H9 (cell line): ENCODE data around the gene PGPEP1. TPM values are rescaled to one million over a fixed set of nuclear protein-coding genes. Genes with fewer than 3 reads are reported as not detected.

Experiments used
- DNase-seq: peaks from one replicate; pipeline ENCODE4 v3.0.0-alpha.2; 2017
- H2AFZ ChIP-seq: one replicate; pipeline ENCODE4 v1.6.1; 2013; ENCODE audit warnings: mild to moderate bottlenecking, low read length, control low read depth, moderate library complexity
- H2AK5ac ChIP-seq: 2 replicates; pipeline ENCODE4 v1.6.1; 2013; ENCODE audit warnings: low read length, control low read depth, mixed read lengths; ENCODE audit not compliant: insufficient read length
- H2BK120ac ChIP-seq: one replicate; pipeline ENCODE4 v1.6.1; 2013; ENCODE audit warnings: low read depth, mild to moderate bottlenecking, low read length, control low read depth, inconsistent platforms; ENCODE audit not compliant: poor library complexity, severe bottlenecking
- H2BK12ac ChIP-seq: 2 replicates; pipeline ENCODE4 v1.6.1; 2013; ENCODE audit warnings: low read length, control low read depth, mixed read lengths, low read depth; ENCODE audit not compliant: insufficient read length
- H2BK15ac ChIP-seq: 2 replicates; pipeline ENCODE4 v1.6.1; 2013; ENCODE audit warnings: low read depth, low read length, control low read depth
- H2BK20ac ChIP-seq: one replicate; pipeline ENCODE4 v1.6.1; 2013; ENCODE audit warnings: low read depth, mild to moderate bottlenecking, low read length, control low read depth, inconsistent platforms; ENCODE audit not compliant: poor library complexity, severe bottlenecking
- H2BK5ac ChIP-seq: 2 replicates; pipeline ENCODE4 v1.6.1; 2013; ENCODE audit warnings: low read length, control low read depth, mixed read lengths; ENCODE audit not compliant: insufficient read length
- H3K14ac ChIP-seq: 2 replicates; pipeline ENCODE4 v1.6.1; 2013; ENCODE audit warnings: low read length, control low read depth; ENCODE audit not compliant: insufficient read depth
- H3K18ac ChIP-seq: 2 replicates; pipeline ENCODE4 v1.6.1; 2013; ENCODE audit warnings: low read depth, mild to moderate bottlenecking, mixed read lengths, low read length, control low read depth; ENCODE audit not compliant: insufficient read length
- H3K23ac ChIP-seq: 2 replicates; pipeline ENCODE4 v1.6.1; 2013; ENCODE audit warnings: low read length, control low read depth, mixed read lengths, low read depth; ENCODE audit not compliant: insufficient read length
- H3K23me2 ChIP-seq: 2 replicates; pipeline ENCODE4 v1.6.1; 2013; ENCODE audit warnings: low read depth, mild to moderate bottlenecking, mixed read lengths, low read length, control low read depth; ENCODE audit not compliant: insufficient read length, poor library complexity, severe bottlenecking
- H3K27ac ChIP-seq: 2 replicates; pipeline ENCODE4 v1.5.1; 2013; ENCODE audit warnings: low read length, control low read depth, mixed read lengths, low read depth; ENCODE audit not compliant: insufficient read length
- H3K27me3 ChIP-seq: 2 replicates; pipeline ENCODE4 v1.6.1; 2013; ENCODE audit warnings: low read length, control low read depth, inconsistent platforms; ENCODE audit not compliant: insufficient read depth
- H3K4ac ChIP-seq: 2 replicates; pipeline ENCODE4 v1.6.1; 2013; ENCODE audit warnings: low read depth, mild to moderate bottlenecking, control low read depth, inconsistent platforms, low read length, moderate library complexity
- H3K4me1 ChIP-seq: 2 replicates; pipeline ENCODE4 v1.6.1; 2013; ENCODE audit warnings: low read length, control low read depth, inconsistent platforms; ENCODE audit not compliant: insufficient read depth
- H3K4me2 ChIP-seq: 2 replicates; pipeline ENCODE4 v1.6.1; 2013; ENCODE audit warnings: low read length, control low read depth, mixed read lengths; ENCODE audit not compliant: insufficient read length, insufficient read depth
- H3K56ac ChIP-seq: 2 replicates; pipeline ENCODE4 v1.6.1; 2013; ENCODE audit warnings: low read depth, mild to moderate bottlenecking, mixed read lengths, low read length, control low read depth; ENCODE audit not compliant: insufficient read length
- H3K79me1 ChIP-seq: 2 replicates; pipeline ENCODE4 v1.6.1; 2013; ENCODE audit warnings: low read depth, mild to moderate bottlenecking, moderate library complexity, low read length, control low read depth, inconsistent platforms; ENCODE audit not compliant: insufficient read depth, poor library complexity, severe bottlenecking
- H3K79me2 ChIP-seq: 2 replicates; pipeline ENCODE4 v1.6.1; 2013; ENCODE audit warnings: low read length, control low read depth, inconsistent platforms; ENCODE audit not compliant: insufficient read depth
- H3K9ac ChIP-seq: 2 replicates; pipeline ENCODE4 v1.6.1; 2013; ENCODE audit warnings: low read length, control low read depth, mixed read lengths; ENCODE audit not compliant: insufficient read length; ENCODE audit errors: extremely low read depth
- H3K9me3 ChIP-seq: one replicate; pipeline ENCODE4 v1.6.1; 2013; ENCODE audit warnings: low read depth, low read length, inconsistent platforms; ENCODE audit not compliant: control insufficient read depth
- H3T11ph ChIP-seq: one replicate; pipeline ENCODE4 v1.6.1; 2013; ENCODE audit warnings: mild to moderate bottlenecking, low read length, control low read depth, inconsistent platforms
- H4K20me1 ChIP-seq: one replicate; pipeline ENCODE4 v1.6.1; 2013; ENCODE audit not compliant: control insufficient read depth, insufficient read length, insufficient read depth
- H4K5ac ChIP-seq: 2 replicates; pipeline ENCODE4 v1.6.1; 2013; ENCODE audit warnings: low read depth, mild to moderate bottlenecking, mixed read lengths, low read length, control low read depth; ENCODE audit not compliant: insufficient read length
- H4K8ac ChIP-seq: replicated peaks from 2 replicates; pipeline ENCODE4 v1.6.1; 2013; ENCODE audit warnings: low read length, control low read depth, mixed read lengths, low read depth; ENCODE audit not compliant: insufficient read length
- H4K91ac ChIP-seq: 2 replicates; pipeline ENCODE4 v1.6.1; 2013; ENCODE audit warnings: low read depth, mild to moderate bottlenecking, moderate library complexity, mixed read lengths, low read length, control low read depth; ENCODE audit not compliant: insufficient read length
- H3K27ac Mint-ChIP-seq, 3 experiments: 2 replicates in 2 of 3; 3 replicates in 1 of 3; pipeline ENCODE4 v1.8.0; 2020 to 2021; ENCODE audit warnings: mixed read lengths in 3 of 3, mild to moderate bottlenecking in 1 of 3, moderate library complexity in 1 of 3
- H3K27me3 Mint-ChIP-seq: 2 replicates; pipeline ENCODE4 v1.8.0; 2021; ENCODE audit warnings: low read depth, mild to moderate bottlenecking, moderate library complexity, mixed read lengths
- H3K36me3 Mint-ChIP-seq, 3 experiments: 2 replicates in 2 of 3; 3 replicates in 1 of 3; pipeline ENCODE4 v1.8.0; 2020 to 2021; ENCODE audit warnings: low read depth in 3 of 3, mixed read lengths in 3 of 3; ENCODE audit not compliant: insufficient read depth in 1 of 3
- H3K4me1 Mint-ChIP-seq, 2 experiments: 2 replicates each; pipeline ENCODE4 v1.8.0; 2020; ENCODE audit warnings: mixed read lengths in 2 of 2
- H3K4me3 Mint-ChIP-seq, 2 experiments: 2 replicates in 1 of 2; 3 replicates in 1 of 2; pipeline ENCODE4 v1.8.0; 2020 to 2021; ENCODE audit warnings: mild to moderate bottlenecking in 2 of 2, mixed read lengths in 2 of 2, moderate library complexity in 1 of 2
- H3K9me3 Mint-ChIP-seq, 2 experiments: 2 replicates in 1 of 2; 3 replicates in 1 of 2; pipeline ENCODE4 v1.8.0; 2020; ENCODE audit warnings: mild to moderate bottlenecking in 2 of 2, mixed read lengths in 2 of 2, moderate library complexity in 1 of 2
- WGBS: extraction: QIAGEN DNeasy Blood & Tissue Kit; methylation state at CpG from one replicate; pipeline ENCODE4 v1.1.7; 2013; ENCODE audit warnings: missing lambda C conversion rate, low lambda C conversion rate, mixed read lengths; ENCODE audit not compliant: insufficient read length; ENCODE audit errors: extremely low coverage; 5-methylcytosine and 5-hydroxymethylcytosine counted together
- total RNA-seq: library from RNA; stranded (reverse); gene quantifications from 2 replicates; pipeline ENCODE4 v1.2.1, GENCODE V29; 2021
- TF ChIP-seq, protein P1 (sequence below): fragments of 200-600 bp; sonication (generic); conservative IDR thresholded peaks from 3 replicates; pipeline ENCODE4 v1.8.0; 2021; ENCODE audit warnings: antibody characterized with exemption, mild to moderate bottlenecking

Gene PGPEP1
- total RNA-seq, 1 experiment from 2014 or later: 64.8 TPM

DNA sequence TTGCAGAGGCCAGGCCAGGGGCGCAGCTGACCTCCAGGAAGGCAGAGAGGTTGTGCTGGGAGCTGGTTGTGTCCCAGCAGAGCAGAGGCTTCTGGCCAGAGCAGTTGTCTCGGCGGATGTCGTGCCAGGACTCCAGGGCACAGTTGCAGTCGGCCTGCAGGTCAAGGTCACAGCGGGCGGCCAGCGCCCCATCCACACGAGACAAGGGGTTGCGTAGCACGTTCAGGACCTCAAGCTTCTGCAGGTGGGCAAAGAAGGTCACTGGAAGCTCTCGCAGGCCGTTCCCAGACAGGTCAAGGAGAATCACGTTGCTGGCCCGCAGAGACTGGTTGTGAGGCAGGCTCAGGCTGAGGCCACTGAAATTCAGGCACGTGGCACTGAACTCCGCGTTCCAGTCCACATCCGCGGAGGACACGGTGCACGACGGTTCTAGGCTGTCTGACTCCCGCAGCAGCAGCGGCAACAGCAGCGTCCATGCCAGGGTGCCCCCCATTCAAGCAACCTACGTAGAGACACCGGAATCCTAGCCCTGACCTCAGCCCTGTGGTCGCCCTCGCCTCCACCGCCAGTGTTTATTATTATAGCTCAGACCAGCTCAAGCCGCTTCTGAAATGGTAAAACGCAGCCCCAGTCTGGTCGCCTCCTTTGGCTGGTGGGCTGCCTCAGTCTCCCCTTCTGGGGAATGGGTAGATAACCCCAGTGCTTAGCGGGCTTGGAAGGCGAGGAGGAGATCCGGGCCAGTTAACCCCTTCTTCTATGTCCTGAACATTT, 56.3 kb downstream of the PGPEP1 start:
- Mint-ChIP-seq H3K4me3 (no peak overlapping the region), H3K36me3 (no peaks in the 10 kb centered on the region), H3K9me3 (no peaks in the 10 kb centered on the region), H3K4me1 (peaks cover 4 to 8% of the 10 kb centered on the region in 2 experiments; a peak in 3 of 4 replicates), H3K27me3 (peaks cover 17% of the 10 kb centered on the region), H3K27ac (no peak overlapping the region)
- no CpG with 5 or more reads among the region's 37 CpGs for WGBS
- no peaks in the 10 kb centered on the region for H4K20me1 ChIP-seq
- no peak overlapping the region for H2AFZ ChIP-seq
- H3K27me3 ChIP-seq: no peaks in the 10 kb centered on the region
- H3K4ac ChIP-seq: no peak overlapping the region
- H2AK5ac ChIP-seq: no peak overlapping the region
- H3K23ac ChIP-seq: no peak overlapping the region
- no peak overlapping the region for H4K91ac ChIP-seq
- DNase-seq: no peak
- H4K8ac ChIP-seq: no peak overlapping the region
- no peaks in the 10 kb centered on the region for H3K79me1 ChIP-seq
- no peak overlapping the region for H2BK12ac ChIP-seq
- H2BK20ac ChIP-seq: no peak overlapping the region
- H3K4me2 ChIP-seq: no peak overlapping the region
- H2BK15ac ChIP-seq: no peak overlapping the region
- H2BK120ac ChIP-seq: no peak overlapping the region
- H3K9ac ChIP-seq: no peak overlapping the region
- no peak overlapping the region for H2BK5ac ChIP-seq
- H3K27ac ChIP-seq: no peak overlapping the region
- no peak overlapping the region for H3T11ph ChIP-seq
- no peak overlapping the region for H3K56ac ChIP-seq
- H4K5ac ChIP-seq: no peak overlapping the region
- no peak overlapping the region; the same call in 1 of the 2 replicates for H3K14ac ChIP-seq
- TF ChIP-seq, protein P1, sequence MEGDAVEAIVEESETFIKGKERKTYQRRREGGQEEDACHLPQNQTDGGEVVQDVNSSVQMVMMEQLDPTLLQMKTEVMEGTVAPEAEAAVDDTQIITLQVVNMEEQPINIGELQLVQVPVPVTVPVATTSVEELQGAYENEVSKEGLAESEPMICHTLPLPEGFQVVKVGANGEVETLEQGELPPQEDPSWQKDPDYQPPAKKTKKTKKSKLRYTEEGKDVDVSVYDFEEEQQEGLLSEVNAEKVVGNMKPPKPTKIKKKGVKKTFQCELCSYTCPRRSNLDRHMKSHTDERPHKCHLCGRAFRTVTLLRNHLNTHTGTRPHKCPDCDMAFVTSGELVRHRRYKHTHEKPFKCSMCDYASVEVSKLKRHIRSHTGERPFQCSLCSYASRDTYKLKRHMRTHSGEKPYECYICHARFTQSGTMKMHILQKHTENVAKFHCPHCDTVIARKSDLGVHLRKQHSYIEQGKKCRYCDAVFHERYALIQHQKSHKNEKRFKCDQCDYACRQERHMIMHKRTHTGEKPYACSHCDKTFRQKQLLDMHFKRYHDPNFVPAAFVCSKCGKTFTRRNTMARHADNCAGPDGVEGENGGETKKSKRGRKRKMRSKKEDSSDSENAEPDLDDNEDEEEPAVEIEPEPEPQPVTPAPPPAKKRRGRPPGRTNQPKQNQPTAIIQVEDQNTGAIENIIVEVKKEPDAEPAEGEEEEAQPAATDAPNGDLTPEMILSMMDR: no peak
- no peaks in the 10 kb centered on the region for H3K4me1 ChIP-seq
- no peaks in the 10 kb centered on the region for H3K79me2 ChIP-seq
- no peaks in the 10 kb centered on the region for H3K9me3 ChIP-seq
- H3K18ac ChIP-seq: no peak overlapping the region
- H3K23me2 ChIP-seq: no peaks in the 10 kb centered on the region
